Heart left ventricle (tissue), 16 donors: ENCODE measurements around the gene RRM2. TPM values are rescaled to one million over a fixed set of nuclear protein-coding genes. Genes with fewer than 3 reads are reported as not detected.
"Not testable (repeated sequence)": the region's sequence is repeated elsewhere in the genome, so short reads cannot be mapped to it uniquely, and the experiment has no call there.

Experiments used
- ATAC-seq, 4 donors: fragments of 200-7000 bp; cut with Tn5 transposase; one replicate each; pipeline ENCODE4 v1.9.1; 2020 to 2022; ENCODE audit warnings: moderate library complexity in 4 of 4, mild to moderate bottlenecking in 3 of 4, moderate number of reproducible peaks in 1 of 4
- DNase-seq, 5 donors: peaks; one replicate each; pipeline ENCODE4 v3.0.0-alpha.2; 2020
- H3K27ac ChIP-seq, 12 donors: fragments of 200-600 bp; sonication (generic) in 4 of 12; one replicate each; pipeline versions ENCODE4 v1.5.0 to v1.8.0; 2016 to 2022; ENCODE audit warnings: mild to moderate bottlenecking in 2 of 12
- H3K27me3 ChIP-seq, 9 donors: fragments of 200-600 bp; sonication (generic) in 2 of 9; one replicate each; pipeline versions ENCODE4 v1.5.1 to v1.8.0; 2016 to 2022; ENCODE audit warnings: mild to moderate bottlenecking in 3 of 9
- H3K36me3 ChIP-seq, 9 donors: fragments of 200-600 bp; sonication (generic) in 2 of 9; one replicate each; pipeline versions ENCODE4 v1.5.0 to v1.8.0; 2018 to 2022; ENCODE audit warnings: mild to moderate bottlenecking in 2 of 9
- H3K4me1 ChIP-seq, 12 donors: fragments of 200-600 bp; sonication (generic) in 4 of 12; one replicate each; pipeline versions ENCODE4 v1.5.0 to v1.8.0; 2016 to 2022; ENCODE audit warnings: mild to moderate bottlenecking in 3 of 12
- H3K4me3 ChIP-seq, 12 donors: fragments of 200-600 bp; sonication (generic) in 4 of 12; one replicate each; pipeline versions ENCODE4 v1.5.0 to v1.8.0; 2017 to 2022; ENCODE audit warnings: mild to moderate bottlenecking in 9 of 12, moderate library complexity in 4 of 12
- H3K9me3 ChIP-seq, 12 donors: fragments of 200-600 bp; sonication (generic) in 4 of 12; one replicate each; pipeline versions ENCODE4 v1.5.0 to v1.8.0; 2016 to 2022; ENCODE audit warnings: mild to moderate bottlenecking in 1 of 12
- POLR2A ChIP-seq, 2 donors: fragments of 450-650 bp; IDR thresholded peaks; one replicate each; pipeline ENCODE4 v1.6.1; 2017; ENCODE audit warnings: antibody characterized with exemption in 2 of 2, mild to moderate bottlenecking in 2 of 2, moderate library complexity in 2 of 2
- whole genome bisulfite sequencing, 4 donors: extraction: QIAGEN DNeasy Blood & Tissue Kit in 2 of 4; methylation state at CpG; one replicate each; pipeline versions ENCODE4 v1.1.5 to v1.1.7; 2013 to 2018; 5-methylcytosine and 5-hydroxymethylcytosine counted together
- intact Hi-C, 10 donors: fragments of 100-400 bp; cut with DNase I; formaldehyde crosslinking; loops; one replicate each; pipeline versions ENCODE4 v1.11.1 to v1.14.2; 2022
- polyA plus RNA-seq, 2 donors: library from polyadenylated mRNA; stranded (reverse); fragments of 200-250 nt; gene quantifications; one replicate each; pipeline ENCODE4 v1.2.3, GENCODE V29; 2013
- total RNA-seq, 9 donors: library from RNA; depleted of rRNA in 2 of 9; stranded (reverse); fragments of >200 nt in 2 of 9; fragmentation: NEBNext Ultra II Directional in 3 of 9; extraction: Animal tissue kit (Norgen Biotek cat#: 25700) in 3 of 9; gene quantifications; one replicate each; pipeline versions ENCODE4 v1.1.0 to v1.2.4, GENCODE V29; 2016 to 2023
- TF ChIP-seq, protein P1 (sequence below), 12 donors: fragments of 200-600 bp; sonication (generic) in 4 of 12; IDR thresholded peaks; one replicate each; pipeline versions ENCODE4 v1.5.0 to v1.8.0; 2018 to 2022; ENCODE audit warnings: antibody characterized with exemption in 12 of 12, mild to moderate bottlenecking in 5 of 12
- donor health status: ischemic (EF 13 %, LVEDD 7.1; RV severe dilation, severe dysfunction).
- donor health status: healthy with polysubstance abuse.
- donor health status: DM: no; HTN: yes; CAD: no.
- donor health status: DM: no; HTN: no; CAD: no.
- donor health status: ischemic (EF 25% LVEDD 6.9; RV normal size, moderate dysfunction).
- donor health status: ischemic (EF 25% LVEDD 5.7; RV mildly dilated, moderate dysfunction).
- donor health status: healthy.
- donor health status: DM: yes; HTN: yes; CAD: no.
- donor health status: ischemic (EF 35%, LVEDD 5.7; RV mildly dilated, moderate dysfunction).
- donor health status: nonischemic (EF 11% LVEDD 7.7; RV severe dilation, severe dysfunction).
- donor health status: DM: yes; HTN: yes; CAD: no.
- donor health status: PGD.
- donor health status: ischemic (EF 29% LVEDD 5.4; RV normal size, mild dysfunction).
- donor health status: nonischemic (EF 23%, LVEDD 6.1; RV moderate dilation, normal function).

RRM2 gene
- total and polyA plus RNA-seq, 11 donors, result 0.08 to 32.6 (median 1.0) TPM; not detected in 1

- Histone ChIP-seq H3K9me3 (no peaks in the 10 kb centered on the region), H3K27me3 (peaks cover 0 to 53% (median 31%) of the 10 kb centered on the region in 9 donors), H3K27ac (no peak overlapping the region), H3K4me1 (peaks cover 0 to 12% (median 2%) of the 10 kb centered on the region in 12 donors), H3K4me3 (no peak overlapping the region), H3K36me3 (no peaks in the 10 kb centered on the region)
- TF ChIP-seq, protein P1, sequence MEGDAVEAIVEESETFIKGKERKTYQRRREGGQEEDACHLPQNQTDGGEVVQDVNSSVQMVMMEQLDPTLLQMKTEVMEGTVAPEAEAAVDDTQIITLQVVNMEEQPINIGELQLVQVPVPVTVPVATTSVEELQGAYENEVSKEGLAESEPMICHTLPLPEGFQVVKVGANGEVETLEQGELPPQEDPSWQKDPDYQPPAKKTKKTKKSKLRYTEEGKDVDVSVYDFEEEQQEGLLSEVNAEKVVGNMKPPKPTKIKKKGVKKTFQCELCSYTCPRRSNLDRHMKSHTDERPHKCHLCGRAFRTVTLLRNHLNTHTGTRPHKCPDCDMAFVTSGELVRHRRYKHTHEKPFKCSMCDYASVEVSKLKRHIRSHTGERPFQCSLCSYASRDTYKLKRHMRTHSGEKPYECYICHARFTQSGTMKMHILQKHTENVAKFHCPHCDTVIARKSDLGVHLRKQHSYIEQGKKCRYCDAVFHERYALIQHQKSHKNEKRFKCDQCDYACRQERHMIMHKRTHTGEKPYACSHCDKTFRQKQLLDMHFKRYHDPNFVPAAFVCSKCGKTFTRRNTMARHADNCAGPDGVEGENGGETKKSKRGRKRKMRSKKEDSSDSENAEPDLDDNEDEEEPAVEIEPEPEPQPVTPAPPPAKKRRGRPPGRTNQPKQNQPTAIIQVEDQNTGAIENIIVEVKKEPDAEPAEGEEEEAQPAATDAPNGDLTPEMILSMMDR (IDR thresholded peaks at IDR 0.05), result no peak
- TF ChIP-seq POLR2A (IDR thresholded peaks at IDR 0.05), result no peak
- intact Hi-C loops, result loop anchor here in 1 of 10 donors (10.0 kb wide), 1 partner anchor 285 kb away; no protein-coding TSS in a partner anchor
- DNase-seq, result no peak
- no peak for ATAC-seq
- WGBS, 4 donors, result 48 to 69% (median 63%) methylated on average over 5 of the region's 5 CpGs
These were observed 32.9 kb upstream of the RRM2 start for GRCh38 chr2:10089565-10090190.

GRCh38 chr2:10091182-10091888 is 31.2 kb upstream of the RRM2 start:
- no peaks in the 10 kb centered on the region for H3K36me3 ChIP-seq
- 17 to 24% (median 21%) methylated on average over 23 to 52 of the region's 52 CpGs for WGBS, 4 donors
- ATAC-seq, result peak in 3 of 4 donors; percentile 54 to 67 (median 67)
- H3K4me3 ChIP-seq, result peak overlapping the region in 11 of 12 donors; percentile 19 to 56 (median 35)
- TF ChIP-seq, protein P1 (IDR thresholded peaks at IDR 0.05), result no peak
- TF ChIP-seq POLR2A (IDR thresholded peaks at IDR 0.05), result no peak
- intact Hi-C loops, result loop anchor here in 1 of 10 donors (10.0 kb wide), 1 partner anchor 287 kb away; no protein-coding TSS in a partner anchor
- DNase-seq, result peak in 2 of 5 donors; percentile 40 to 67
- H3K9me3 ChIP-seq, result no peaks in the 10 kb centered on the region
- H3K27me3 ChIP-seq, result peaks cover 0 to 54% (median 31%) of the 10 kb centered on the region in 9 donors
- peaks cover 0 to 12% (median 2%) of the 10 kb centered on the region in 12 donors for H3K4me1 ChIP-seq
- H3K27ac ChIP-seq, result no peak overlapping the region

- WGBS, 4 donors, result 88 to 96% (median 93%) methylated on average over 2 of the region's 2 CpGs
- Histone ChIP-seq H3K27me3 (peaks cover 0 to 54% (median 31%) of the 10 kb centered on the region in 9 donors), H3K4me1 (peaks cover 0 to 12% (median 2%) of the 10 kb centered on the region in 12 donors), H3K4me3 (peak overlapping the region in 3 of 12 donors; percentile 32 to 56 (median 38))
- not testable (repeated sequence) for ATAC-seq, DNase-seq, H3K9me3 ChIP-seq, H3K36me3 ChIP-seq, H3K27ac ChIP-seq
- intact Hi-C loops, result loop anchor here in 1 of 10 donors (10.0 kb wide), 1 partner anchor 287 kb away; no protein-coding TSS in a partner anchor
These were observed 30.7 kb upstream of the RRM2 start for GRCh38 chr2:10091889-10092244.

DNA sequence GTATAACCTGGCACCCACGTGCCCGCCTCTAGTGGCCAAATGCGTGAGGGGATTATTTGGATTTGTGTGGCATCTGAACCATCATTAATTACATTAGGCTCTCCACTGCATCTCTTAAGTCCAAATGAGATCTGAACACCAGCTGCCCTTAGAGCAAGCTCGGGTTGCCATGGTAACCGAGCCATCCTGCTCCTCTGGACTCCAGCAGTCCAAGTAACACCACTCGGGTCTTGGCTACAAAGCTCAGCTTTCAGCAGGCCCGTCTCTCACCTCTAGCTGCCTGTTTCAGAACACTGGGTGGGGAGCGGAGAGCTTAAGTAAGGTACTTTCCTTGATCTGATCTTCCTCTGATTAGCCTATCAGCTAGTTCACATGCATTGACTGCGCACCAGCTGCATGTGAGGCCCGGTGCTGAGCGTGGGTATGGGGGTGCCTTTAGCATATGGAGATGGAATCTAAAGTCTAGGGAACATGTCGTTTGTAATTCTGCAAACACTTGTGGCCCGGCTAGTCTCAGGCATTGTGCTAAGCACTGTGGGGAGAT is 28.2 kb upstream of the RRM2 start:
- no peaks in the 10 kb centered on the region for H3K36me3 ChIP-seq
- no peaks in the 10 kb centered on the region for H3K9me3 ChIP-seq
- H3K4me1 ChIP-seq, result peaks cover 0 to 16% (median 4%) of the 10 kb centered on the region in 12 donors
- no peak overlapping the region for H3K27ac ChIP-seq
- ATAC-seq (no peak), DNase-seq (no peak)
- intact Hi-C loops, result loop anchor here in 1 of 10 donors (10.0 kb wide), 1 partner anchor 290 kb away; no protein-coding TSS in a partner anchor
- 90 to 92% (median 91%) methylated on average over 13 of the region's 13 CpGs for WGBS, 4 donors
- no peak overlapping the region for H3K4me3 ChIP-seq
- H3K27me3 ChIP-seq, result peaks cover 0 to 51% (median 31%) of the 10 kb centered on the region in 9 donors
- TF ChIP-seq, protein P1 (IDR thresholded peaks at IDR 0.05), result no peak
- TF ChIP-seq POLR2A (IDR thresholded peaks at IDR 0.05), result no peak
